Hematopoietic multipotent progenitor cell treated with erythropoietin and hydrocortisone succinate and interleukin-3 and kit ligand, for 6 days (in vitro differentiated cells): ENCODE results near the gene RPP38.

Experiments
- DNase-seq: peaks from one replicate; pipeline ENCODE4 v3.0.0-alpha.2; 2015

Gene RPP38

GRCh38 chr10:15097011-15097812 is at the start of gene RPP38:
Gene RPP38, plus strand, starts transcription at chr10:15097355. Its CDS starts 5,960 bp downstream, at chr10:15103315.
- peak; percentile 97 for DNase-seq

DNA sequence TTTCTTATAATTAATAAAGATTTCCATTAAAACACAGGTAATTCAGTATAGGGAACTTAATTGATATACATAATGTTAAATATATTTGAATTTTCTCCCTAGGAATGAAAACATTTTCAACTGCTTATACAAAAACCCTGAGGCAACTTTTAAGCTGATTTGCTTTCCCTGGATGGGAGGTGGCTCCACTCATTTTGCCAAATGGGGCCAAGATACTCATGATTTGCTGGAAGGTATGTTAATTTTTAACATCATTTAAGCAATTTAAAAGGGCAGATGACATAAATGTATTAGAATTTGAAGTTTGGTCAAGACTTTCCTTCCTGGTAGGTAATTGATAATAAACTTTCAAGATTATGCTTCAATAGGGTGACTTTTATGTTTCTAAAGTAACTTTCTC is 47.6 kb upstream of the RPP38 start:
- DNase-seq: no peak

DNA sequence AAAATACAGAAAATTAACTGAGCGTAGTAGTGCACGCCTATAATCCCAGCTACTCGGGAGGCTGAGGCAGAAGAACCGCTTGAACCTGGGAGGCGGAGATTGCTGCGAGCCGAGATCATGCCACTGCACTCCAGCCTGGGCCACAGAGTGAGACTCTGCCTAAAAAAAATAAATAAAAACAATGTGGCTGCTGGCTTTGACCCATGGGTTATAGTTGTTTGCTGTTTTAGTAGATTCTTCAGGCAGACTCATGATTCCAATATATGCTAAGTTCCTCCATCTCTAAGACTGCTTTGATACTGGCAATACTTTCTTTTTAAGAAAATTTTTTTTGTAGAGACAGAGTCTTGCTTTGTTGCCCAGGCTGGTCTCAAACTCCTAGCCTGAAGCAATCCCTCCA is 45.0 kb upstream of the RPP38 start:
- no peak for DNase-seq

DNA sequence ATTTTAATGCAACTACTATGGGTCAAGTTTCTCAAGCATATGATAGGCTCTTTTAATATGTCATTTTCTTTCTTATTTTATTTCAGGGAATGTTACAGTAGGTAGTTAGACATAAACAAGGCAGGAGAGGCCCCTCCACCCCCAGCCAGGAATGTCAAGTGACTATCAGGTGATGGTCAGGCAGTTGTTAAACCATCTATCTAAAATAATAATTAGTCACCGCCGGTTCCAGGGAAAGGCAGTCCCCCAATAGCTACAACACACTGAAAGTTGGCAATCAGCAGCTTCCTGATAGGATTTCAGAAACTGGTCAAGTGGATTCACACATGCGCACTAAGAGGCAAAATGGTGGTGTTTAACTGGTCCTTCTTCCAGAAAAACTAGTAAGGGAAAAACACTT is 44.1 kb upstream of the RPP38 start:
- no peak for DNase-seq

- no peak for DNase-seq
These were observed 38.5 kb upstream of the RPP38 start for GRCh38 chr10:15058689-15059088.

DNA sequence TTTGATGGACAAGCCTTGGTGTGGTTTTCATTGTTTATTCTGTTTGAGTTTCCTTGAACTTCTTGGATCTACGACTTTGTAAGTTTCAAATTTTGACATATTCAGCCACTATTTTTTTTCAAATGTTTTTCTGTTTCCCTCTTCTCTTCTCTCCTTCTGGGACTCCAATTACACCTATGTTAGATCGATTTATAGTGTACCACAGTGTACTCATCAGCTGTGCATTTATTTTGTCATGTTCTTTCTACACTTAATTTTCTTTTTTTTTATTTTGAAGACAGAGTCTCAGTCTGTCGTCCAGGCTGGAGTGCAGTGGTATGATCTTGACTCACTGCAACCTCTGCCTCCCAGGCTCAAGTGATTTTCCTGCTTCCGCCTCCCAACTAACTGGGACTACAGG is 37.2 kb upstream of the RPP38 start:
- no peak for DNase-seq

DNA sequence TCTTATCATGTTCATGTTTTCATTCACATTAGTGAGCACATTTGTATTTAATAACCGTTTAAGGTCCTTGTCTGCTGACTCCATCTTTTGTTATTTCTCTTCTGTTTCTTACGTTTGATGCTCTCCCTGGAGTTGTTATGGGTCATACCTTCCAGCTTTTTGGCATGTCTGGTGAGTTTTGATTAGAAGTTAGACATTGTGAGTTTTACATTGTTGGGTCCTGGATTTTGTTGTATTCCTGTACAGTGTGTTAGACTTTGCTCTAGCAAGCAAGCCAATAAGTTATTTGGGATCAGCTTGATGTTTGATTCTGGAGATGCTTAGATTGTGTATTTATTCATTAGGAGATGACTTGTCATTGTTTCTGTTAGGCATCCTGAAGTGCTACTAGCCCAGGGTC is 36.5 kb upstream of the RPP38 start:
- no peak for DNase-seq

DNA sequence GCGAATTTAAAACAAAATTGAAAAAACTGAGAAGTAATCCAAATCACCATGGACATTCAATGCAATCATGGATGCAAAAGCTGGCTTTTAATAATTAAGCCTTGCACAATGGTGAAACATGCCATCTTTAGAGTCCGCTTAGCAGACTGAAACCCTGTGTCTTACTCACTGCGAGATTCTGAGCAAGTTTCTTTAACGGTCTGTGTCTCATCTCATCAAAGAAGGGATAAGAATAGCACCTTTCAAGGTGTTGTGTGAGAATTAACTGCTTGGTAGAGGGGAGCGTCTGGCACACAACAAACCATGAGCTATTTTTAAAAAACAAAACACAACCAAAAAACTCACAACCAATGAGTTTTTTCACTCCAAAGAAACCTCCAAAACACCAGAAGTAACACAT is 30.0 kb upstream of the RPP38 start:
- no peak for DNase-seq

DNA sequence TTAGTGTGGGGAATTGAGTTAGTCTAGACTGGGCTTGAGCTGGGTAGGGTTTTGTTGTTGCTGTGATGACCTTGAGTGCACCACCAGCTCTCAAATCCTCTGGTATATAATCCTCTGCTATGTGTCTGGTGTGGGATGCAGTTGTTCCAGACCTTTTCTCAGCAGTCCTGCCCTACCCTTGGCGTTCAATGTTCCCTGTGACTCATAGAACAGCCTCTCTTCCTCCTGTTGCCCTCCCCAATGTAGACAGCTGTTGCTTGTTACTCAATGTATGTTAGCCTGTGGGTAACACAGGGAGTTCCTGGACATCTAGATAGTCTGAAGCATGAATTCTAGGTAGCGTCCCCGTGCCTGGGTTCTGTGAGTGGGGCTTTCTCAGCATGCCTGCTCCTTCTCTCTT is 28.4 kb upstream of the RPP38 start:
- DNase-seq: no peak

DNA sequence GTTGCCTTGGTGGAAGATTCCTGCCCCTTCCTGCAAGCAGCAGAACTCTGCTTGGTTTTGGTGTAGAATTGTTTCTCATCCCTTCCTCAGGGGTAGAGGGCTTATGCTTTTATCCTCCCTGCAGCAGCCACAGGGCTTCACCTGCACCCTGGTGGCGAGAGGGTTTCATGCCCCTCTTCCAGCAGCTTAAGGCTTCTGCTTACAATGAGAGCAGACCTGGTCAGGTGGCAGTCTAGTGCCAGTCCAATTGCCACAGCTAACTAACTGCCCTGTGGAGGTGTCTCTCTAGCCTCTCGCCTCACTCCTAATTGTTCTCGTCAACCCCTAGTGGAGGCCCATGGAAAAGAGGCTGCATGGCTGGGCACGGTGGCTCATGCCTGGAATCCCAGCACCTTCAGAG is 27.9 kb upstream of the RPP38 start:
- DNase-seq: no peak

GRCh38 chr10:15072358-15072757 is 24.8 kb upstream of the RPP38 start:
- no peak for DNase-seq

GRCh38 chr10:15075421-15075820 is 21.7 kb upstream of the RPP38 start:
- no peak for DNase-seq

- DNase-seq: no peak
These were observed 13.3 kb upstream of the RPP38 start for GRCh38 chr10:15083674-15084501.

GRCh38 chr10:15084502-15084922 is 12.6 kb upstream of the RPP38 start:
- no peak for DNase-seq

GRCh38 chr10:15088428-15089261 is 8.5 kb upstream of the RPP38 start, which contains the start of gene ACBD7:
Gene ACBD7, minus strand, starts transcription at chr10:15088776. Its CDS starts 48 bp downstream, at chr10:15088728.
- peak; percentile 90 for DNase-seq

- no peak for DNase-seq
These were observed 5.7 kb upstream of the RPP38 start for GRCh38 chr10:15091418-15091817.

- DNase-seq: no peak
These were observed 4.2 kb upstream of the RPP38 start for GRCh38 chr10:15092855-15093408.

GRCh38 chr10:15096661-15097010 is 519 bp upstream of the RPP38 start:
- DNase-seq: no peak

- no peak for DNase-seq
These were observed 2.7 kb downstream of the RPP38 start for GRCh38 chr10:15099886-15100285.

DNA sequence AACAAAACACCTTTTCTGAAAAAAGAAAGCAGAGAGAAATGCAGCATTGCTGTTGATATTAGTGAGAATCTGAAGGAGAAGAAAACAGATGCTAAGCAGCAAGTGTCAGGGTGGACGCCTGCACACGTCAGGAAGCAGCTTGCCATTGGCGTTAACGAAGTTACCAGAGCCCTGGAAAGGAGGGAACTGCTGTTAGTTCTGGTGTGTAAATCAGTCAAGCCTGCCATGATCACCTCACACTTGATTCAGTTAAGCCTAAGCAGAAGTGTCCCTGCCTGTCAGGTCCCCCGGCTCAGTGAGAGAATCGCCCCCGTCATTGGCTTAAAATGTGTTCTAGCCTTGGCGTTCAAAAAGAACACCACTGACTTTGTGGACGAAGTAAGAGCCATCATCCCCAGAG is 6.4 kb downstream of the RPP38 start:
- DNase-seq: no peak

DNA sequence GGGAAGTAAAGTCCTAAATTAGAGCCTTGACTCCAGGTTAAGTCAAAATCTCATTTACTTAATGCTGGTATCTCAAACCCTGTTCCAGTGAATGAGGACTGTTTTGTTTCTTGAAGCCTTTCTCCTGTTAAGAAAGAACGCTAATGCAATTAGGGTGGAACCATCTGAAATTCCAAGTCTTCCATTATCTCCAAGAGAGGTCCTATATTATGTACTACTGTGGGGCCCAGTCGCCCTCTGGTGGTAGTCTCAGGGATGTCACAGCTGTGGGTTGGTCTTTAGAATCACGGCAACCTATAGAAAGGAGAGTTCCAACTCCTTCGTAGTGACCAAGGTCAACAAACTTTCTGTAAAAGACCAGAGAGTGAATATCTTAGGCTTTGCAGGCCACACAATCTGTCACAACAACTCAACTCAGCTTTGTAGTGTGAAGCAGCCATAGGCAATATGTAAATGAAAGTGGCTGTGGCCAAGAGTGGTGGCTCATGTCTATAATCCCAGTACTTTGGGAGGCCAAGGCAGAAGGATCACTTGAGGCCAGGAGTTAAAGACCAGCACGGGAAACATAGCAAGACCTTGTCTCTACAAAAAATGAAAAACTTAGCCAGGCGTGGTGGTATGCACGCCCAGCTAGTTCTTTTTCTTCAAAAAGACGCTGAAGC is 9.3 kb downstream of the RPP38 start:
- DNase-seq: peak; percentile 85

DNA sequence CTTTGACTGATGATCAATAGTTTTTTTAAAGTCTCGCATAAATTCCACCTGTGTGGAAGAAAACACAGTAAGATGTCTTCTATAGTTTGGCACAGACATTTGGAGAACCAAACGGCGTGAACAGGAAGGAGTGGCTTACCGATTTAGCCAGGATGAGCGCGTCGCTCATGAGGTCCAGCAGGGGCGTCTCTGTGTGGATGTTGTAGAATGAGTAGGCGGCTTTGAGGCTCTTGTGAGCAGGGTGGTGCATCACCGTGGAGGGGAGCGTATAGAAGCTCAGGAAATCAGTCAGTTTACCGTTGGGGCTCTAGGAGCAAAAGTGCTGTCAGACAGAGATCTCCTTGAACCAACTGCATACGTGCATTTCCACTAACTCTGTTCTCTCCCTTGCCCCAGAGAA is 15.5 kb downstream of the RPP38 start:
- DNase-seq: peak; percentile 12
